Natural killer cell (primary cell): ENCODE data around the gene UTP3. TPM values are rescaled to one million over a fixed set of nuclear protein-coding genes. Genes with fewer than 3 reads are reported as not detected.
"Not testable (repeated sequence)": the region's sequence is repeated elsewhere in the genome, so short reads cannot be mapped to it uniquely, and the experiment has no call there.

Source experiments
- ATAC-seq, 3 donors: fragments of 150-1000 bp in 2 of 3; fragments of 200-7000 bp in 1 of 3; cut with Tn5 transposase; 1 replicate in 1 of 3; 2 replicates in 2 of 3; pipeline ENCODE4 v1.10.0; 2021; ENCODE audit warnings: mild to moderate bottlenecking in 2 of 3, moderate library complexity in 2 of 3
- DNase-seq, 2 donors: peaks; one replicate each; pipeline versions ENCODE4 v3.0.0 to v3.0.0-alpha.2; 2013 to 2021; ENCODE audit warnings: mixed read lengths in 1 of 2
- H3K27ac ChIP-seq: one replicate; pipeline ENCODE4 v1.5.1; 2013; ENCODE audit warnings: mild to moderate bottlenecking, low read length
- H3K27me3 ChIP-seq: one replicate; pipeline ENCODE4 v1.6.1; 2013; ENCODE audit warnings: low read length; ENCODE audit not compliant: control insufficient read depth, insufficient read depth
- H3K36me3 ChIP-seq: one replicate; pipeline ENCODE4 v1.6.1; 2013; ENCODE audit warnings: low read length; ENCODE audit not compliant: control insufficient read depth, insufficient read depth
- H3K4me1 ChIP-seq: one replicate; pipeline ENCODE4 v1.6.1; 2013; ENCODE audit warnings: low read length; ENCODE audit not compliant: control insufficient read depth, insufficient read depth
- H3K4me3 ChIP-seq: one replicate; pipeline ENCODE4 v1.5.1; 2013; ENCODE audit warnings: low read length
- H3K9me3 ChIP-seq: one replicate; pipeline ENCODE4 v1.6.1; 2013; ENCODE audit warnings: low read length; ENCODE audit not compliant: control insufficient read depth, insufficient read depth
- H3K27ac Mint-ChIP-seq, 2 donors: one replicate each; pipeline ENCODE4 v1.8.0; 2022; ENCODE audit warnings: mild to moderate bottlenecking in 2 of 2, mixed read lengths in 2 of 2, moderate library complexity in 1 of 2
- H3K27me3 Mint-ChIP-seq, 2 donors: one replicate each; pipeline ENCODE4 v1.8.0; 2022; ENCODE audit warnings: low read depth in 2 of 2, mixed read lengths in 2 of 2
- H3K36me3 Mint-ChIP-seq: one replicate; pipeline ENCODE4 v1.8.0; 2022; ENCODE audit warnings: mixed read lengths
- H3K4me1 Mint-ChIP-seq, 2 donors: one replicate each; pipeline ENCODE4 v1.8.0; 2022; ENCODE audit warnings: mixed read lengths in 2 of 2
- H3K4me3 Mint-ChIP-seq: one replicate; pipeline ENCODE4 v1.8.0; 2022; ENCODE audit warnings: mild to moderate bottlenecking, moderate library complexity, mixed read lengths
- H3K9me3 Mint-ChIP-seq, 2 donors: one replicate each; pipeline ENCODE4 v1.8.0; 2022; ENCODE audit warnings: mixed read lengths in 2 of 2
- WGBS: methylation state at CpG from one replicate; pipeline ENCODE4 v1.1.7; 2013; ENCODE audit warnings: missing lambda C conversion rate; ENCODE audit not compliant: insufficient coverage; 5-methylcytosine and 5-hydroxymethylcytosine counted together
- intact Hi-C: fragments of 100-400 bp; cut with micrococcal nuclease; formaldehyde crosslinking; loops from one replicate; pipeline ENCODE4 v1.14.2; 2022
- total RNA-seq, 4 donors: library from RNA; stranded (reverse); fragments of 120-200 nt in 1 of 4; gene quantifications; one replicate each; pipeline versions ENCODE4 v1.2.3 to v1.2.4, GENCODE V29; 2013 to 2022
- TF ChIP-seq, protein P1 (sequence below): fragments of 200-600 bp; IDR thresholded peaks from one replicate; pipeline ENCODE4 v1.8.0; 2022; ENCODE audit warnings: antibody characterized with exemption

The UTP3 gene
- total RNA-seq, 3 donors from 2014 or later (not counting 1 experiment from before 2014, with no cell fraction given) = 22.3 to 23.1 (median 22.6) TPM

DNA sequence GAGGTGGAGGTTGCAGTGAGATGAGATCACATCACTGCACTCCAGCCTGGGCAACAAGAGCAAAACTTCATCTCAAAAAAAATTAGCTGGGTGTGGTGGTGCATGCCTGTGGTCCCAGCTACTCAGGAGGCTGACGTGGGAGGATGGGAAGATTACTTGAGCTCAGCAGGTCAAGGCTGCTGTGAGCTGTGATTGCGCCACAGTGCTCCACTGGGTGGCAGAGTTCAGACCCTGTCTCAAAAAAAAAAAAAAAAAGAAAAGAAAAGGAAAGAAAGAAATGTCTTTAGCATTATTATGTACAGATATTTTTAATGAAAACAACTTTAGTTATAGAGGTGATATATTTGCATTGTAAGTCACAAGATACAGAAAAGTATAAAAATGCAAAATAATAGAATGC lies 47.6 kb downstream of the UTP3 start:
- H3K4me3 ChIP-seq, H3K9me3 Mint-ChIP-seq, H3K36me3 Mint-ChIP-seq, H3K9me3 ChIP-seq, H3K27me3 ChIP-seq, H3K27me3 Mint-ChIP-seq, H3K36me3 ChIP-seq: not testable (repeated sequence)
- DNase-seq (peak; percentile 22 to 72), ATAC-seq (peak in 2 of 3 donors; percentile 38 to 47)
- Mint-ChIP-seq H3K4me1 (peaks cover 38 to 43% of the 10 kb centered on the region in 2 donors), H3K27ac (peak overlapping the region; percentile 84 to 89), H3K4me3 (peak overlapping the region; percentile 66)
- intact Hi-C loops = loop anchor here (1.0 kb wide), 1 partner anchor 31 kb away; no protein-coding TSS in a partner anchor
- Histone ChIP-seq H3K27ac (peak overlapping the region; percentile 91), H3K4me1 (peaks cover 21% of the 10 kb centered on the region)
- WGBS = 0% methylated on average over 1 of the region's 2 CpGs
- TF ChIP-seq, protein P1, sequence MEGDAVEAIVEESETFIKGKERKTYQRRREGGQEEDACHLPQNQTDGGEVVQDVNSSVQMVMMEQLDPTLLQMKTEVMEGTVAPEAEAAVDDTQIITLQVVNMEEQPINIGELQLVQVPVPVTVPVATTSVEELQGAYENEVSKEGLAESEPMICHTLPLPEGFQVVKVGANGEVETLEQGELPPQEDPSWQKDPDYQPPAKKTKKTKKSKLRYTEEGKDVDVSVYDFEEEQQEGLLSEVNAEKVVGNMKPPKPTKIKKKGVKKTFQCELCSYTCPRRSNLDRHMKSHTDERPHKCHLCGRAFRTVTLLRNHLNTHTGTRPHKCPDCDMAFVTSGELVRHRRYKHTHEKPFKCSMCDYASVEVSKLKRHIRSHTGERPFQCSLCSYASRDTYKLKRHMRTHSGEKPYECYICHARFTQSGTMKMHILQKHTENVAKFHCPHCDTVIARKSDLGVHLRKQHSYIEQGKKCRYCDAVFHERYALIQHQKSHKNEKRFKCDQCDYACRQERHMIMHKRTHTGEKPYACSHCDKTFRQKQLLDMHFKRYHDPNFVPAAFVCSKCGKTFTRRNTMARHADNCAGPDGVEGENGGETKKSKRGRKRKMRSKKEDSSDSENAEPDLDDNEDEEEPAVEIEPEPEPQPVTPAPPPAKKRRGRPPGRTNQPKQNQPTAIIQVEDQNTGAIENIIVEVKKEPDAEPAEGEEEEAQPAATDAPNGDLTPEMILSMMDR = peak; percentile 40

DNA sequence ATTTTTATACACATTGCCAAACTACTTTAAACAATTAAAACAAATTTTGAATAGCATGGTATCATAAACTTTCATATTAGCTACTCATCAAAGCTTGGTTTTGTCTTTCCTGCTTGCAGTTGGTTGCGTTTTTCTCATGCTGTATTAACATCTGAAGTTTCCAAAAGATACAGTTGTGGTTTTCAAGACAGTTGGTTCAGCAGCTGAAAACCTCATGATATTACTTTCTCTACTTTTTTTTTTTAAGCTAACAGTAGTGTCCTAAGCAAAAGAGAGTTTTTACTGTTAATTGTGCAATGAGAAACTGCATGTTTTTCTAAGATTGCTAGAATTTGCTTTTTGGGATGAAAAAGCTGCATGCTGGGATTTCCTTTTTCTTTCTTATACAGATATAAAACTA lies 48.7 kb downstream of the UTP3 start:
- Histone ChIP-seq H3K4me1 (peaks cover 21% of the 10 kb centered on the region), H3K27ac (no peak overlapping the region), H3K27me3 (no peaks in the 10 kb centered on the region), H3K9me3 (no peaks in the 10 kb centered on the region), H3K4me3 (no peak overlapping the region), H3K36me3 (no peaks in the 10 kb centered on the region)
- ATAC-seq (no peak), DNase-seq (peak in 1 of 2 donors; percentile 54)
- Mint-ChIP-seq H3K4me1 (peaks cover 38 to 42% of the 10 kb centered on the region in 2 donors), H3K27ac (peak overlapping the region; percentile 84 to 89), H3K9me3 (no peaks in the 10 kb centered on the region), H3K27me3 (no peaks in the 10 kb centered on the region), H3K36me3 (no peaks in the 10 kb centered on the region), H3K4me3 (peak overlapping the region; percentile 58)
- TF ChIP-seq, protein P1 = no peak
- WGBS = 0% methylated on average over 1 of the region's 1 CpG
- intact Hi-C loops = no loop called here

DNA sequence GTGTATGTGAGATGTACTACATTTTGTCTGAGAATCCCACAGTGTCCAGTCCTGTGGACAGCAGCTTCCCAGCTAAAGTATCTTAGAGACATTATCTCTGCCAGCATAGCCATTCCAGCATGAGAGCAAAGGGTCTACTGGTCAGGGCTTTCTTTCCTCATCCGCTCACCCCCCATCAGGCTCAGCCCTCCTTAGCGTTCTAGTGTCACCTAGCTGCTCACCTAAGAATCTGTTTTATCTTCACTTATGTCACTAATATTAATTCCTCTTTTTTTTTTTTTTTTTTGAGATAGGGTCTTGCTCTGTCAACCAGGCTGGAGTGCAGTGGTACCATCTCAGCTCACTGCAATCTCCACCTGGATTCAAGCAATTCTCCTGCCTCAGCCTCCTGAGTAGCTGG lies 49.1 kb downstream of the UTP3 start:
- intact Hi-C loops = no loop called here
- peak overlapping the region; percentile 58 for H3K4me3 Mint-ChIP-seq
- DNase-seq = peak in 1 of 2 donors; percentile 20
- H3K4me1 ChIP-seq = peaks cover 21% of the 10 kb centered on the region
- ATAC-seq = no peak
- H3K9me3 Mint-ChIP-seq = no peaks in the 10 kb centered on the region
- WGBS = 84% methylated on average over 2 of the region's 2 CpGs
- H3K4me3 ChIP-seq = no peak overlapping the region
- H3K27me3 ChIP-seq = no peaks in the 10 kb centered on the region
- H3K9me3 ChIP-seq = no peaks in the 10 kb centered on the region
- H3K4me1 Mint-ChIP-seq = peaks cover 37 to 38% of the 10 kb centered on the region in 2 donors
- H3K27ac Mint-ChIP-seq = peak overlapping the region; percentile 84 to 89
- no peaks in the 10 kb centered on the region for H3K36me3 Mint-ChIP-seq
- H3K36me3 ChIP-seq = no peaks in the 10 kb centered on the region
- H3K27me3 Mint-ChIP-seq = no peaks in the 10 kb centered on the region
- H3K27ac ChIP-seq = no peak overlapping the region
- TF ChIP-seq, protein P1 = no peak
